Measurements from ENCODE around the gene TANK.

TANK gene

DNA sequence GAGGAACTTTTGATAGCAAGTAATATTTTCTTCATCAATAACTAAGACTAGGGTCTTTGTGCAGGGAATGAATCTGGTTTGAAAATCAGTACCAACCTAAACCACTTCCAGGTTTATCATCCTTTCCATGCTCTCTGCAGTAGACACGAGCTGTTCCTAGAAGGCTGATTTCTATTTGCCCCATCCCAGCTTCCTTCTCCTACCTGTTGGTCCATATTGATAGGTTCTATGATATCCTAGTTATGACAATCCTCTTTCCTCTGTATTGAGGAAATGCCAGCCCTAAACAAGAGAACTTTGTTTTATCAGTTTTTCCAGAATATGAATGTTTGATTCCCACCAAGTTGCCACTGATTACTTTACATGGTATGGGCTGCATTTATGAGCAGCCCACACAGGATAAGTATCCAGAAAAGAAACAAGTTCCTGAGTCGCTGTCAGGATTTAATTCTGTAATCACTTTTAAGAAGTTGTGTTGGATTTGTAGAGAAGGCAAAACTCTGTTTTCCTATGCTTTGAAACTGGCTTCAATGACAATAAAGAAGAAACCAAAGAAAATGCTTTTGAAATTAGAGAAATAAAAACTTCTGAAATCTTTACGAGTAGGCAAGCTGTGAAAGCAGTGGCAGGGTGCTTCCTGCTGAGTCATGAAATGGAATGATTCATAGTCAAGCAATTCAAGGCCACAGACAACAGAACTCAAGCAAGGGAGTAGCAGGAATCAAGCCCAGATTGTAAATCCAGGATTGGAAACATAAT lies 37.3 kb upstream of the TANK start:
- Histone ChIP-seq H3K79me2 (ENCODE audit: insufficient read depth, low read length) (no peaks in the 10 kb centered on the region), H3K9me2 (replicated peaks; ENCODE audit: insufficient read depth, low read length) (no peaks in the 10 kb centered on the region), H3K27me3 (ENCODE audit: low read length) (no peaks in the 10 kb centered on the region), H2AFZ (ENCODE audit: low read depth, low read length, severe bottlenecking) (no peak overlapping the region), H3F3A (ENCODE audit: insufficient read depth) (no peaks in the 10 kb centered on the region), H3K4me3 (ENCODE audit: insufficient read depth, low read length, poor library complexity, severe bottlenecking) (no peak overlapping the region), H3K4me2 (ENCODE audit: low read depth, low read length, poor library complexity, severe bottlenecking) (no peak overlapping the region), H3K36me3 (ENCODE audit: low read length) (no peaks in the 10 kb centered on the region), H3K27ac (ENCODE audit: low read depth, low read length) (no peak overlapping the region), H3K9ac (ENCODE audit: low read length) (no peak overlapping the region), H3K9me3 (ENCODE audit: insufficient read depth, low read length) (no peaks in the 10 kb centered on the region), H4K20me1 (ENCODE audit: low read depth, low read length) (no peaks in the 10 kb centered on the region)
- TF ChIP-seq EZH2phosphoT487 (conservative IDR thresholded peaks at IDR 0.05; ENCODE audit: low read length): no peak
- TF ChIP-seq, protein P1, sequence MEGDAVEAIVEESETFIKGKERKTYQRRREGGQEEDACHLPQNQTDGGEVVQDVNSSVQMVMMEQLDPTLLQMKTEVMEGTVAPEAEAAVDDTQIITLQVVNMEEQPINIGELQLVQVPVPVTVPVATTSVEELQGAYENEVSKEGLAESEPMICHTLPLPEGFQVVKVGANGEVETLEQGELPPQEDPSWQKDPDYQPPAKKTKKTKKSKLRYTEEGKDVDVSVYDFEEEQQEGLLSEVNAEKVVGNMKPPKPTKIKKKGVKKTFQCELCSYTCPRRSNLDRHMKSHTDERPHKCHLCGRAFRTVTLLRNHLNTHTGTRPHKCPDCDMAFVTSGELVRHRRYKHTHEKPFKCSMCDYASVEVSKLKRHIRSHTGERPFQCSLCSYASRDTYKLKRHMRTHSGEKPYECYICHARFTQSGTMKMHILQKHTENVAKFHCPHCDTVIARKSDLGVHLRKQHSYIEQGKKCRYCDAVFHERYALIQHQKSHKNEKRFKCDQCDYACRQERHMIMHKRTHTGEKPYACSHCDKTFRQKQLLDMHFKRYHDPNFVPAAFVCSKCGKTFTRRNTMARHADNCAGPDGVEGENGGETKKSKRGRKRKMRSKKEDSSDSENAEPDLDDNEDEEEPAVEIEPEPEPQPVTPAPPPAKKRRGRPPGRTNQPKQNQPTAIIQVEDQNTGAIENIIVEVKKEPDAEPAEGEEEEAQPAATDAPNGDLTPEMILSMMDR (IDR thresholded peaks at IDR 0.05; ENCODE audit: insufficient read depth, low read length, poor library complexity, severe bottlenecking): no peak

DNA sequence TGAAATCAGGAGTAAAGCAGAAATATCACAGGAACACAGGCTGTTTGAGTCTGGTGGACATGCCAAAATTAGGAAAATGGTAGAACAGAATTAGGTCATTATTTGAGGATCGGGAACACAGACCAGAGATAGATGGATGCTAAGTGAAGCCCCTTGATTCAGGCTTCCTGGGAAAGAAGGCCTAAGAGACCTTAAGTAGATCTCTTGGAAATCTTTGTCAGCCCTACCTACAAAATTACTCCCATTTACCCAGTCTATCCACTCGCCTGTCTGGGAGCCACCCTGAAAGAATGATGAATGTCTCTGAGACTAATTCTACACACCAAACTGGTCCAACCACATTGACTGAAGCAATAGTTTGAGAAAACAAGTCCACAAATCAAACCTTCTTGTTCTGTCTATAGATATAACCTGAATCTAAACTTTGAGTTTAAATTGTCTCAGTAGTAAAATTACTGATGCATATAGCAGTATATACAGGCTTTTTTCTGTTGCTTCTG lies 36.6 kb upstream of the TANK start:
- Histone ChIP-seq H3K9me2 (replicated peaks; ENCODE audit: insufficient read depth, low read length) (no peaks in the 10 kb centered on the region), H2AFZ (ENCODE audit: low read depth, low read length, severe bottlenecking) (no peak overlapping the region), H3K4me2 (ENCODE audit: low read depth, low read length, poor library complexity, severe bottlenecking) (no peak overlapping the region), H3K27ac (ENCODE audit: low read depth, low read length) (no peak overlapping the region), H4K20me1 (ENCODE audit: low read depth, low read length) (no peaks in the 10 kb centered on the region), H3K9ac (ENCODE audit: low read length) (no peak overlapping the region), H3K4me3 (ENCODE audit: insufficient read depth, low read length, poor library complexity, severe bottlenecking) (no peak overlapping the region), H3K79me2 (ENCODE audit: insufficient read depth, low read length) (no peaks in the 10 kb centered on the region), H3F3A (ENCODE audit: insufficient read depth) (no peaks in the 10 kb centered on the region), H3K27me3 (ENCODE audit: low read length) (no peaks in the 10 kb centered on the region), H3K36me3 (ENCODE audit: low read length) (no peaks in the 10 kb centered on the region), H3K9me3 (ENCODE audit: insufficient read depth, low read length) (no peaks in the 10 kb centered on the region)
- TF ChIP-seq EZH2phosphoT487 (conservative IDR thresholded peaks at IDR 0.05; ENCODE audit: low read length): no peak
- TF ChIP-seq, protein P1 (IDR thresholded peaks at IDR 0.05; ENCODE audit: insufficient read depth, low read length, poor library complexity, severe bottlenecking): no peak

DNA sequence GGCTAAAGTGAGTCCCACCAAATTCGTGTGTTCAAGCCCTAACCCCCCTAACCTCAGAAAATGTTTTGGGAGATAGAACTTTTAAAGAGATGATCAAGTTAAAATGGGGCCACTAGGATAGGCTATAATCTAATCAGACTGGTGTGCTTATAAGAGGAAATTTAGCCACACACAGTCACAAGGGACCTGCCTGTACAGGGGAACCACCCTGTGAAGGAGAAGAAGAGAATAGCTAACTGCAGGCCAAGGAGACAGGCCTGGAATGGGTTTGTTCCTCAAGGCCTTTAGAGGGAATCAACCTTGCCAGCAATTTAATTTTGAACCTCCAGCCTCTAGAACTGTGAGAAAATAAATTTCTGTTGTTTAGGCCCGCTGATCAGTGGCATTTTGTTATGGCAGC lies 36.0 kb upstream of the TANK start:
- Histone ChIP-seq H3K4me2 (ENCODE audit: low read depth, low read length, poor library complexity, severe bottlenecking) (no peak overlapping the region), H3K36me3 (ENCODE audit: low read length) (no peaks in the 10 kb centered on the region), H3F3A (ENCODE audit: insufficient read depth) (no peaks in the 10 kb centered on the region), H3K4me3 (ENCODE audit: insufficient read depth, low read length, poor library complexity, severe bottlenecking) (no peak overlapping the region), H3K9me2 (replicated peaks; ENCODE audit: insufficient read depth, low read length) (no peaks in the 10 kb centered on the region), H4K20me1 (ENCODE audit: low read depth, low read length) (no peaks in the 10 kb centered on the region), H3K9me3 (ENCODE audit: insufficient read depth, low read length) (no peaks in the 10 kb centered on the region), H3K27ac (ENCODE audit: low read depth, low read length) (no peak overlapping the region), H3K79me2 (ENCODE audit: insufficient read depth, low read length) (no peaks in the 10 kb centered on the region), H2AFZ (ENCODE audit: low read depth, low read length, severe bottlenecking) (no peak overlapping the region), H3K9ac (ENCODE audit: low read length) (no peak overlapping the region), H3K27me3 (ENCODE audit: low read length) (no peaks in the 10 kb centered on the region)
- TF ChIP-seq, protein P1 (IDR thresholded peaks at IDR 0.05; ENCODE audit: insufficient read depth, low read length, poor library complexity, severe bottlenecking): no peak
- no peak for TF ChIP-seq EZH2phosphoT487 (conservative IDR thresholded peaks at IDR 0.05; ENCODE audit: low read length)

All from SU-DHL-6 (cell line).